ENCODE measurements around the gene TRIM31.

Gene TRIM31

GRCh38 chr6:30096829-30097228 is 16.1 kb downstream of the TRIM31 start:
- H3K36me3 Mint-ChIP-seq (ENCODE audit: low read depth) = no peaks in the 10 kb centered on the region
- peaks cover 20% of the 10 kb centered on the region for H3K4me1 Mint-ChIP-seq
- peaks cover 97% of the 10 kb centered on the region for H3K27me3 Mint-ChIP-seq (ENCODE audit: low read depth)
- TF ChIP-seq CTCF (IDR thresholded peaks at IDR 0.05; ENCODE audit: unreplicated experiment in 3 of 3) = no peak
- no peak overlapping the region for H3K27ac Mint-ChIP-seq
- H3K4me3 Mint-ChIP-seq = no peak overlapping the region
- H3K9me3 Mint-ChIP-seq = no peaks in the 10 kb centered on the region

- Mint-ChIP-seq H3K27ac (no peak overlapping the region), H3K27me3 (ENCODE audit: low read depth) (peaks cover 97% of the 10 kb centered on the region), H3K36me3 (ENCODE audit: low read depth) (no peaks in the 10 kb centered on the region), H3K4me3 (no peak overlapping the region), H3K4me1 (no peaks in the 10 kb centered on the region), H3K9me3 (no peaks in the 10 kb centered on the region)
- no peak for TF ChIP-seq CTCF (IDR thresholded peaks at IDR 0.05; ENCODE audit: unreplicated experiment in 3 of 3)
Observed at GRCh38 chr6:30093951-30094661, 18.8 kb downstream of the TRIM31 start.

- H3K36me3 Mint-ChIP-seq (ENCODE audit: low read depth) = no peaks in the 10 kb centered on the region
Observed at GRCh38 chr6:30092852-30093543, 19.9 kb downstream of the TRIM31 start.

GRCh38 chr6:30091577-30092381 is 21.1 kb downstream of the TRIM31 start:
- Mint-ChIP-seq H3K9me3 (no peaks in the 10 kb centered on the region), H3K27me3 (ENCODE audit: low read depth) (peaks cover 90% of the 10 kb centered on the region), H3K4me3 (no peak overlapping the region), H3K27ac (no peak overlapping the region), H3K36me3 (ENCODE audit: low read depth) (no peaks in the 10 kb centered on the region), H3K4me1 (no peaks in the 10 kb centered on the region)
- no peak for TF ChIP-seq CTCF (IDR thresholded peaks at IDR 0.05; ENCODE audit: unreplicated experiment in 3 of 3)

More at GRCh38 chr6:30092852-30093543, 19.9 kb downstream of the TRIM31 start:
- H3K9me3 Mint-ChIP-seq = no peaks in the 10 kb centered on the region
- H3K4me1 Mint-ChIP-seq = no peaks in the 10 kb centered on the region
- no peak overlapping the region for H3K27ac Mint-ChIP-seq
- TF ChIP-seq CTCF (IDR thresholded peaks at IDR 0.05; ENCODE audit: unreplicated experiment in 3 of 3) = no peak
- H3K4me3 Mint-ChIP-seq = no peak overlapping the region
- peaks cover 93% of the 10 kb centered on the region for H3K27me3 Mint-ChIP-seq (ENCODE audit: low read depth)

GRCh38 chr6:30087876-30088275 is 25.0 kb downstream of the TRIM31 start:
- Mint-ChIP-seq H3K4me1 (no peaks in the 10 kb centered on the region), H3K4me3 (no peak overlapping the region), H3K27ac (no peak overlapping the region), H3K9me3 (no peaks in the 10 kb centered on the region), H3K27me3 (ENCODE audit: low read depth) (peaks cover 63% of the 10 kb centered on the region), H3K36me3 (ENCODE audit: low read depth) (no peaks in the 10 kb centered on the region)
- TF ChIP-seq CTCF (IDR thresholded peaks at IDR 0.05; ENCODE audit: unreplicated experiment in 3 of 3) = no peak

Data from nephron (organoid).